GM21515 (cell line): ENCODE results near the gene KCNIP3.

Experiments used
- ATAC-seq: cut with Tn5 transposase; IDR thresholded peaks from one replicate; pipeline ENCODE4 v1.9.1; 2021; ENCODE audit not compliant: unreplicated experiment

Gene KCNIP3

DNA sequence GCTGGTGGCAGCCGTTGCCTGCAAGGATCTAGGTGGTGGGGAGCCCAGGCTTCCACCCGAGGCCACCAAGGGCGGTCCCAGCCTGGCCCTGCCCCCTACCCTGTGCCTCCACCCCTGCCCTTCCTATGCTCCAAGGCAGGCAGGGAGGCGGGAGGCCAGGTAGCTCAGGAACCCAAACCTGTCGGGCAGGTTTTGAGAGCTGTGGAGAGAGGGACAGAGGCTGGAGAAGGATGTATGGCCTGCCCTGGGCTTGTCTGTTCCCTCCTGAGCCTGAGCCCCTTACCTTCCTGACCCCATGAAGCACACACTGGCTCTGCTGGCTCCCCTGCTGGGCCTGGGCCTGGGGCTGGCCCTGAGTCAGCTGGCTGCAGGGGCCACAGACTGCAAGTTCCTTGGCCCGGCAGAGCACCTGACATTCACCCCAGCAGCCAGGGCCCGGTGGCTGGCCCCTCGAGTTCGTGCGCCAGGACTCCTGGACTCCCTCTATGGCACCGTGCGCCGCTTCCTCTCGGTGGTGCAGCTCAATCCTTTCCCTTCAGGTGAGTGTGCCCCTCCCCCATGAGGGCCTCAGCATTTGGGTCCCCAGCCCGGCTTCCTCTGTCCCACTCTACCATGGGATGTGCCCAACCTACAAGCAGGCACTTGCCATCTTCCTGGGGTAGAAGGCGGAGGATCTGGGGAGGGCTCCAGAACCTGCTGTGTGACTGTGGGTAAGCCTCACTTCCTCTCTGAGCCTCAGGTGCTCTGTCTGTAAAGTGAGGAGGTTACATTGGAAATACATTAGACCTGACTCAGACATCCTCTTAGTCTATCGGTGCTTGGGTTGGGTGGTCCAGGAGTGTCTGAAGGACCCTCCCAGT, 22.6 kb upstream of the KCNIP3 start, which contains the start of gene PROM2:
TSS of gene PROM2 (plus strand) at position 159 of the 860 bp plus-strand sequence. CDS start at position 296, 137 bp downstream.
- ATAC-seq = no peak

DNA sequence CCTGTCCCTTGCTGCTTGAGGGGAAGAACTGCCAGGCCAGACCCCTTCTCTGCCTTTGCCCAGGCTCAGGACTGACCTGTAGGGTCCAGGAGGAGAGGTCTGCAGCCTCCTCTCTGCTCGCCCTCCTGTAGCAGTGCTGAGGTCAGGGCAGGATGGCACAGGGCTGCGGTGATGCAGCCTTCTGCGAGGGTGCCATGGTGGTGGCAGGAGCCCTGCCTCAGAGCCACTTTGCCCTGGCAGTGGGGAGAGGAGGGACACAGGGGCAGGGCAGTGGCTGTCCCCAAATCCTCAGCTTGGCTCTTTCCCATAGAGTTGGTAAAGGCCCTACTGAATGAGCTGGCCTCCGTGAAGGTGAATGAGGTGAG, 22.0 kb upstream of the KCNIP3 start:
- no peak for ATAC-seq

DNA sequence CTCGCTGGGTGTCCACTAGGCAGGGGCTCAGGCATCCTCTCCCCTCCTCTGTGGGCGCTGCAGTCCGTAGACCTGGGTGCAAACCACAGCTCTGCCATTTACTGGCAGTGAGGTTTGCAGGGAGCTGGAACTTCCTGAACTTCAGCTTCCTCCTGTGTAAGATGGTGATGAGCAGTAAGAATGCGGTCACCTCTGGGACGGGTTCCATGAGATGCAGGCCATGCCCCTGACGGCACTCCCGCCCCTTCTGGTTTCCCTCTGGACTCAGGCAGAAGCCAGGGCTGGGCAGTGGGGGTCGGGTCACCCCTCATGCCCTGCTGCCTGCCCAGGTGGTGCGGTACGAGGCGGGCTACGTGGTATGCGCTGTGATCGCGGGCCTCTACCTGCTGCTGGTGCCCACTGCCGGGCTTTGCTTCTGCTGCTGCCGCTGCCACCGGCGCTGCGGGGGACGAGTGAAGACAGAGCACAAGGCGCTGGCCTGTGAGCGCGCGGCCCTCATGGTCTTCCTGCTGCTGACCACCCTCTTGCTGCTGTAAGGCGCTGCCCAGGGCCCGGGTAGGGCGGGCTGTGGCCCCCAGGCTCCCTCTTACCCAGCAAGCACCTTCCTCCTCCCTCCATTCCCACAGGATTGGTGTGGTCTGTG, 21.4 kb upstream of the KCNIP3 start:
- no peak for ATAC-seq

DNA sequence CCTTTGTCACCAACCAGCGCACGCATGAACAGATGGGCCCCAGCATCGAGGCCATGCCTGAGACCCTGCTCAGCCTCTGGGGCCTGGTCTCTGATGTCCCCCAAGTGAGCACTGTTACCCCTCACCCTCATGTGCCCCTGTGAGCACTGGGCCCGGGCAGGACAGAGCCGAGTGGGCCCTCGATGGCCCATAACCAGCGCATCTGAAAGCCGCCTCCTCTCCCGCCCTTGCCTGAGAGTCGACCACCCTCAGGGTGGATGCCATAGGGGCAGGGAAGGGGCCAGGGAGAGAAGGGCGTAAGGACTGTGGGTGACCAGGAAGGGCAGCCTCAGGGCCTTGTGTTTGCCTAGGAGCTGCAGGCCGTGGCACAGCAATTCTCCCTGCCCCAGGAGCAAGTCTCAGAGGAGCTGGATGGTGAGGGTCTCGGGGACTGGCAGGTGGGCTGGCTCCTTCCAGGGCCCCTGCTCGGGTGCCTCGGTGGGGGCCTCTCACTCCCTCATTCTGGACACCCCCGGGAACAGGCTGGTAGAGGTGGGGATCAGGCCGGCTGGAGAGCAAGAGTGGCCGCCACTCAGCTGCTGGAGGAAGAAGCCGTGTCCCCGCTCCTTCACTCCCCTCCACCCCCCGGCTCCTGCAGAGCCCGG, 20.8 kb upstream of the KCNIP3 start:
- ATAC-seq = no peak

DNA sequence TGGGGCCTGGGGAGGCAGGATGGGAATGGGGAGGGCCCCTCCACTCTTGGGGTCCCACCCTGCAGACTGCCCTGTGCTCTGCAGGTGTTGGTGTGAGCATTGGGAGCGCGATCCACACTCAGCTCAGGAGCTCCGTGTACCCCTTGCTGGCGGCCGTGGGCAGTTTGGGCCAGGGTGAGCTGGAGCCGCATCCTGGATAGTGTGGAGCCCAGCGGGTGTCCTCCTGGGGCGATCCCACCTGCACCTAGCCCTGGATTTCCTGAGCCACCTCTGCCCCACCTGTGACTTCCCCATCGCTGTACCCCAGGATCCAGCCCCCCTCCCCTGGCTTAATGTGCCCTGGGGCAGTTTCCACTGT, 20.3 kb upstream of the KCNIP3 start:
- ATAC-seq = no peak

DNA sequence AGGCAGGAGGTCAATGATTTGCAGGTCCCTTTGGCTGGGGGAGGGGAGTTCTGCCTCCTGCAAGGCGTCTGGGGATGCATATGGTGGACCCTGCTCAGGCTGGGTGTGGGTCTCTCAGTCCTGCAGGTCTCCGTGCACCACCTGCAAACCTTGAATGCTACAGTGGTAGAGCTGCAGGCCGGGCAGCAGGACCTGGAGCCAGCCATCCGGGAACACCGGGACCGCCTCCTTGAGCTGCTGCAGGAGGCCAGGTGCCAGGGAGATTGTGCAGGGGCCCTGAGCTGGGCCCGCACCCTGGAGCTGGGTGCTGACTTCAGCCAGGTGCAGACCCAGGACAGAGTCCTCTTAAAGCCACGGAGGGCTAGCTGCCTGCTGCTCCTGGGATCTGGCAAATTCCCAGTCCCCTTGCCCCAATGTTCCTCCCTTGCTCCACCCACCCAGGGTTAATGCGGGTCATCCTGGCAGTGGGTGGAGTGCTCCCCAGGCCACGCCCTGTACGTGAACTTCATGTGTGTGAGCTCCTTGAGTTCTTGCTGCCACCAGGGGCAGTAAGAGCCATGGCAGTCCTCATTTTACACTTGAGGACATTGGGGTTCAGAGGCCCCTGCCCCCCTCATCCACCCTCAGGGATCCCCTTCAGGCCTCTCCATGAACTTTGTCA, 19.8 kb upstream of the KCNIP3 start:
- ATAC-seq = no peak

DNA sequence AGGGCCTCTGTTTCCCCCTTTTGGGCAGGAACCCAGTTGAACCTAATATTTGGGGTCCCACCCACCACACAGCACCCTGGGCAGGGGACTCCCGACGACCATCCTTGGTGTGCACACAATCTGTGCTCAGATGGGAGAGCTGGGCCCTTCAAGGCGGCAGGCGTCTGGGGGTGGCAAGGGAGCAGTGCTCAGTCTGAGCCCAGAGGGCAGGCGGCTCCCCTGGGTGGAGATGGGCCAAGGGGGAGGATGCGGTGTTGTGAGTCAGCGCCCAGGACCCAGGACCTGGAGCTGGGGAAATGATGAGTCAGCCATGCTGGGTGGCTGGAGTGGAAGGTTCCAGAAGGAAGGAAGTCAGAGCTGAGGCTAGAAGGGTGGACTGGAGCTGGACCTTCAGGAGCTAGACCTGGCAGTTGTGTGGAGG, 19.1 kb upstream of the KCNIP3 start:
- ATAC-seq = no peak

DNA sequence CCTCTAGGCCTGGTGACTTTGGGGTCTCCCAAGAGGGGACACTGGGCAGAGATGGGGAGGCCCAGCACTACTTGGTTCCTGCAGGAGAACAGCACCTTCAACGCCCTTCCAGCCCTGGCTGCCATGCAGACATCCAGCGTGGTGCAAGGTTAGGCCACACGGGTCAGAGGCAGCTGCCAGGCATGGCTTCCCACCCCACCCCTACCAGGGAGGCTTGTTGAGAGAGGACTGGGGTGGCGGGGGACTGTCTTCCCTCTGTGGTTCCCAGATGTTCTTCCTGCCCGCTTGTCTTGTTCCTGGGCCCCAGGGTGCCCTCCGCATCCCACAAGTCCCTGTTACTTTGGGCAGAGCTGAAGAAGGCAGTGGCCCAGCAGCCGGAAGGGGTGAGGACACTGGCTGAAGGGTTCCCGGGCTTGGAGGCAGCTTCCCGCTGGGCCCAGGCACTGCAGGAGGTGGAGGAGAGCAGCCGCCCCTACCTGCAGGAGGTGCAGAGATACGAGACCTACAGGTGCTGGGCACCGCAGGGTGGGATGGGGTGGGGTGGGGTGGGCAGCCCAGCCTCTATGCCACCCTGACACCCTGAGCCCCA, 18.4 kb upstream of the KCNIP3 start:
- ATAC-seq = no peak

DNA sequence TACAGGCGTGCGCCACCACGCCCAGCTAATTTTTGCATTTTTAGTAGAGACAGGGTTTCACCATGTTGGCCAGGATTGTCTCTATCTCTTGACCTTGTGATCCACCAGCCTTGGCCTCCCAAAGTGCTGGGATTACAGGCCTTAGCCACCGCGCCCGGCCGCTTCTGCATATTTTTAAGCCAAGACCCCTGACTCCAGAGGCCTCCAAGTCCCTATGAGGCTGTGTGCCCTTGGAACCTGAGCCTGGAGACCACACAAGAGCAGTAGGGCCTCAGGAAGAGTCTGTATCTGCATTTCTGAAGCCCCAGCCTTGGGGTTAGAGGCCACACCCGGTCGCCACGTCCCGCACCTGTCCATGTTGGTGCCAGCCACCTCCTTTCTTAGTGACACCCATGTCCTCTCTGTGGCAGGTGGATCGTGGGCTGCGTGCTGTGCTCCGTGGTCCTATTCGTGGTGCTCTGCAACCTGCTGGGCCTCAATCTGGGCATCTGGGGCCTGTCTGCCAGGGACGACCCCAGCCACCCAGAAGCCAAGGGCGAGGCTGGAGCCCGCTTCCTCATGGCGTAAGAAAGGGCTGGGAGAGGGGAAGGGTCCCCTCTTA, 17.6 kb upstream of the KCNIP3 start:
- ATAC-seq = no peak

DNA sequence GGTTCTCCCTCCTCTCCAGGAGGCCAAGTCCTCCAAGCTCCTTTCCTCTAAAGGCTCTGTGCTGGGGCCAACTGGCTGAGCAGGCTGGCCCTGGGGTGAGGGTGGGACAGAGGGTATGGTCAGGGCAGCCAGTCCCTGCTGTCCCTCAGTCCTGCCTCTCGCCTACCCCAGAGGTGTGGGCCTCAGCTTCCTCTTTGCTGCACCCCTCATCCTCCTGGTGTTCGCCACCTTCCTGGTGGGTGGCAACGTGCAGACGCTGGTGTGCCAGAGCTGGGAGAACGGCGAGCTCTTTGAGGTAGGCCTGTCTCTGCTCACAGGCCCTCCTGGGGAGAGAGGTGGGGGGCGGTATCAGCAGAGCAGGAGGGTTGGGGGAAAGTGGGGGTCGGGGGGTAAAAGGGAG, 16.1 kb upstream of the KCNIP3 start:
- ATAC-seq = no peak

DNA sequence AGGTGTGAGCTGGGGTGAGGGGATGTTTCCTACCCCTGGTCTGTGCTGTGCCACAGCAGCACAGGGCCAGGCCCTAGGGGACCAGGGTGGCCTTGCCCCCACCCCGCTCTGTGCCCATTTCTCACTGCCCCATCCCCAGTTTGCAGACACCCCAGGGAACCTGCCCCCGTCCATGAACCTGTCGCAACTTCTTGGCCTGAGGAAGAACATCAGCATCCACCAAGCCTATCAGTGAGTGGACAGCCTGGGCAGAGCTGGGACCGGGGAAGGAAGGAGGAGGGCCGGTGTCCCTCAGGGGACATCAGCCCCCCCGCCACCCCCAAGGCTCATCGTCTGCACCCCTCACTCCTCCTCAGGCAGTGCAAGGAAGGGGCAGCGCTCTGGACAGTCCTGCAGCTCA, 15.4 kb upstream of the KCNIP3 start:
- ATAC-seq = no peak

DNA sequence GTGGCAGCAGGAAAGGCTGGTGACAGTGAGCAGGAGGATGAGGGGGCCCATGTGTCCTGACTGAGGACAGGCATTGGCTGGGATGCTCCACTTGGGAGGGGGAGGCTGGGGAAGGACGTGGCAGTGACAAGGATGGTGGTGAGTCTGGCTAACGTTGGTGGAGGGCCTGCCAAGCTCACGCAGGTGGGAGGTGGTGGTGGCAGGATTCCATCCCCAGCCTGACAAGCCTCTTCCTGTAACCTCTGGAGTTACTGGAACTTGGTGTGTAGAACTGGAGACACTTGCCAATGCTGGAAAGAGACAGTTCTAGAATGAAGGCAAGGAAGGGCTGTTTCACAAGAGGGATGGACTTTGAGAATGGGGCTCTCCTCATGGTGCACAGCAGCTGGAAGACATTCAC, 14.7 kb upstream of the KCNIP3 start:
- ATAC-seq = no peak

DNA sequence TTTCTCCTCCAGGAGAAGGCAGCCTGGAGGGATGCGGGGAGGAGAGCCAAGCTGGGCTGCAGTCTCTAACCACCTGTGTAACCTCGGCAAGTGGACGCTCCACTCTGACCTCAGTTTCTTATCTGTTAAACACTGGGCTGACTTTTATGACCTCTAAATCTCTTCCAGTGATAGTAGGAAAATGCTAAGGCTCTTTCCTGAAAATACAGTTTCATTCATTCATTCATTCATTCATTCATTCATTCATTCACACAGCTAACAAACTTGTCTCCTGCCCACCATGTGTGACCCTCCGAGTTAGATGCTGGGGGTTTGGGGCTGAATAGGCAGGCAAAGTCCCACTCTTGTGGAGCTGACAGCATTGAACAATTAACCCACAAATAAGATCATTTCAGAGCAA, 13.6 kb upstream of the KCNIP3 start:
- ATAC-seq = no peak

DNA sequence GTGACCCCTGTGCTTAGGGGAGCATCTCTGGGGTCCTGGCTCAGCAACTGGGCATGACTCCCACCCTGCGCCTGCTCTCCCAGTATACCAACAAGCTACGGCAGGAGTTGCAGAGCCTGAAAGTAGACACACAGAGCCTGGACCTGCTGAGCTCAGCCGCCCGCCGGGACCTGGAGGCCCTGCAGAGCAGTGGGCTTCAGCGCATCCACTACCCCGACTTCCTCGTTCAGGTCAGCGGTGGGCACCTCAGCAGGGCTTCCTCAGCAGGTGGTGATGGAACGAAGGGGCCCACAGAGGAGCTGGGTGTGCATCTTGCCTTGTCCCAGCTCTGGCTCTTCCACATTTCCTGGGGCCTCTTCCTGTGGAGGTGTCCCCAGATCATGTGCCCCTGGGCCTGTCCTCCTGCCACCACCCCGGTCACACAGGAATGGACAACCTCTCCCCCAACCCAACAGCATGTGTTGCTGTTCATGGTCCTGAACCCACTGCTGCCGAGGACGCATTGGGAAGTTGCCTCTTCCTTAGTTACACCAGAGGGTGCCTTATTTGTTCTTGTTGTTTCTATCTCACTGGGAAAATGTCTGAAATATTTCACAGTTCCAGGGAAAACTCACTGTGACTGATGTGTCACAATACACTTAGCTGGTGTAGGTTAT, 12.1 kb upstream of the KCNIP3 start:
- ATAC-seq = no peak

DNA sequence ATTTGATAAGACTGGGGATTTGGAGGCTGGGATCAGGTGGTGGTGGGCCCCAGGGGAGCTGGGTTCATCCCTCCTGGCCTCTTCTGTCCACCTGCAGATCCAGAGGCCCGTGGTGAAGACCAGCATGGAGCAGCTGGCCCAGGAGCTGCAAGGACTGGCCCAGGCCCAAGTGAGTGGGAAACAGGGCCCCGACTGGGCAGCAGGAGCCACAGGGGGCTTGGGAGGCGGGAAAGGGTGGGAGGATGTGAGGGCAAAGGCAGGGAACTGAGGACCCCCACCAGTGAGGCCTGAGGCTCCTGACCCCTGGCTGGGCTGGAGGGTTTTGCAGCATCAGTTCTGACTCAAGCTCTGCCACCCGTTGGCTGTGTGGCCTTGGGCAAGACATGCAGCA, 11.6 kb upstream of the KCNIP3 start:
- no peak for ATAC-seq

DNA sequence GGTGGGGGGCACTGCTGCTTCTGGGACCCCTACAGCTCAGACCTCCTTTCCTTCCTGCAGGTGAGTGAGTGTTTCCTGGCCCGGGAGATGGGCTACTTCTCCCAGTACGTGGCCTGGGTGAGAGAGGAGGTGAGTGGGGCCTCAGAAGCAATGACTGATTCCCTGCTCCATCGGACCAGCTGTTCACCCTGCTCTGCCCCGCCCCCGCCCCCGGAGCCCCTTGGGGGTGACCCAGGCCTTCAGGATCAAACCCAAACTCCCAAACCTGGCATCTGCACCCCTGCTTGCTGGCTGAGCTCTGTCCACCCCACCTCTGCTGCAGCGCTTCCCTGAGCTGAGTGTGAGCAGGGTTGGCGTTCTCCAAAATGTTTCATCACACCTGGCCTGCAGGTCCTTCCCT, 9.8 kb upstream of the KCNIP3 start:
- ATAC-seq = no peak

DNA sequence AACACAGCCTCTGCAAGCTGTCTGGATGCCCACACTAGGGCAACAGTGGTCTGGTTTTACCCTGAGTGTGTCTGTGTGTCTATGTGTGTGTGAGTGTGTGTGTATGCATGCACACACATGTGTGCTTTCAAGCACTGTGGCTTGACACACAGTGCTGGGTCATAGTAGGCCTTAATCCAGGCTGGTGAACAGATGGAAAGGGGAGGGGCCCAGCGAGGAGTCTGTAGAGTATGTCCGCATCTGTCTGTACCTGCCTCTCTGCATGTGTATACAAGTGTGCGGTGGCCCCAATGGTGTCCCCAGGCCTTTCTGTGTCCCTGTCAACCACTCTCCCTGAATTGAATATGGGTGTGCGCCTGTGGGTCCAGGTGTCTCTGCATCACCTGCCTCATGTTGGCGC, 9.3 kb upstream of the KCNIP3 start:
- ATAC-seq = no peak

DNA sequence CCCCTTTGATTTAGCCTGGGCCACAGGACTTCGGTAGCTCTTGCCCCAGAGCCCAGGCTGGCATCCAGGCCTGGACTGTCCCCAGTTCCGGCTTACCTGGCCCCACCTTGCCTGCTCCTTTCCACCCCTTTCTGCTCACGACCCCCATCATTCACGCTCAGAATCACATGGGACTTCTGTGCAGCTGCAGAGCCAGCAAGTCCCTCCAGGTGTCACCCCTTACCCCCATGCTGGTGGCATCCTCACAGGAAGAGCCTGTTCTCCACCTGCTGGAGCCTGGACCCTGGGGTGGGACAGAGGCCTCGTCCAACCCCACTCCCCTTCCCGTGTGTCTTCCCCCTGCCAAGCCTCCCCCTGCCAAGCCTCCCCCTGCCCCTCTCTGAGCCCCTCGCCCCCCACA, 7.9 kb upstream of the KCNIP3 start:
- no peak for ATAC-seq

DNA sequence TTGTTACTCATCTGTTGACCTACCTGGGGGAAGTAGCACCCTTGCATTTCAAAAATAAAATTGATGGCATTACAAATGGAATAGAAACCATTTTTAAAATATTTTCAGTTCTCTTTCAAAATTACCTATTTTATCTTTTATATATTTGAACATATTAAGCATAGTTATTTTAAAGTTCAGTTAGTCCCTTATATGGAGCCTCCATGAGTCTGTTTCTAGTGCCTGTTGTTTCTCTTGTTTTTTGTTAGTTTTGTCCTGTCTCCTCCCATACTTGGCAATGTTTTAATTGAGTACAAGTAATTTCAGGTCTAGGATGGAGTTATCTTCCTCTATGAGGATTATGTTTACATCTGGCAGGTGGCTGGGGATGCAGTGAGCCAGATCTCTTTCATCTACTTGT, 5.9 kb upstream of the KCNIP3 start:
- ATAC-seq = no peak

DNA sequence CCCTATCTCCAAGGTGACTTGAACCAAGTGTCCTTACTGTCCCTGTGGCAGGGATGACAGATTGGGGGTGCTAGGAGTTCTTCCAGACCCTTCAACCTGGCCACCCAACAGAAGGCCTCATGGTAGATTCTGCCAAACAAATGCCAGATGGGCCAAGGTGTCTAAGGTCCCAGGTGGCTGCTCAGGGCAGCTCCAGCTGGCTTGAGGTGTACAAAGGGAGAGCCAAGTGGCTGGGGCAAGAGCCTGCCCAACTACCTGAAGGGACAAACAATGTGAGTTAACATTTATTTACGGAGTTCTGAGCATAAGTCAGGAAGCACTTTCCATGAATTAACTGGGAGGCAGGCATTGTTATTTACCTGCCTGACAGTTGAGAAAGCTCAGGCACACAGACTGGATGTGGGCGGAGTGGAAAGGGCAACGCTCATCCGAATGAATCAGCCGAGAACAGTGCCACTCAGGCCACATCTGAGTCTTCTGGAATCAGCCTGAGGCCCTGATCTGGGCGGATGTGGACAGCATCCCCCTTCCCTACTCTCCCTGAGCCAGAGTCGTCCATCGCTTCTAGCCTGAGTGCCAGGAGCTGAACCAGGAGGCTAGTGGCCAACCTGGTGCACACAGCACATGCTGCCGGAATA, 4.4 kb upstream of the KCNIP3 start:
- ATAC-seq = no peak
